Neural cell (in vitro differentiated cells): Measurements from ENCODE around the gene CHCHD10. TPM values are rescaled to one million over a fixed set of nuclear protein-coding genes. Genes with fewer than 3 reads are reported as not detected.

ENCODE experiments used
- H2AFZ ChIP-seq: fragments of 200-600, 300-800 bp; sonication (generic), shearing (Covaris generic); 2 replicates; pipeline ENCODE4 v1.6.0; 2014; ENCODE audit warnings: low read depth, mild to moderate bottlenecking, antibody characterized with exemption, low read length, moderate library complexity
- H3F3A ChIP-seq: fragments of 200-600 bp; shearing (Covaris generic); 2 replicates; pipeline ENCODE4 v1.6.1; 2016; ENCODE audit warnings: mild to moderate bottlenecking, moderate library complexity, mixed read lengths, antibody characterized with exemption, low read length; ENCODE audit not compliant: insufficient read depth, poor library complexity, severe bottlenecking
- H3K27ac ChIP-seq: fragments of 200-600, 300-800 bp; sonication (generic), shearing (Covaris generic); 2 replicates; pipeline ENCODE4 v1.5.1; 2014; ENCODE audit warnings: mild to moderate bottlenecking, low read length, moderate library complexity
- H3K27me3 ChIP-seq: fragments of 300-800, 200-600 bp; sonication (generic), shearing (Covaris generic); 2 replicates; pipeline ENCODE4 v1.6.0; 2014; ENCODE audit warnings: mild to moderate bottlenecking, low read depth, low read length, moderate library complexity; ENCODE audit not compliant: insufficient read depth
- H3K36me3 ChIP-seq: fragments of 300-800, 200-600 bp; sonication (generic), shearing (Covaris generic); 2 replicates; pipeline ENCODE4 v1.5.1; 2014; ENCODE audit warnings: mild to moderate bottlenecking, antibody characterized with exemption, low read length, moderate library complexity; ENCODE audit not compliant: insufficient read depth
- H3K4me2 ChIP-seq: fragments of 300-800, 200-600 bp; sonication (generic), shearing (Covaris generic); 2 replicates; pipeline ENCODE4 v1.6.0; 2014; ENCODE audit warnings: mild to moderate bottlenecking, low read length
- H3K4me3 ChIP-seq: fragments of 300-800, 200-600 bp; sonication (generic), shearing (Covaris generic); 2 replicates; pipeline ENCODE4 v1.5.1; 2014; ENCODE audit warnings: mild to moderate bottlenecking, low read length, moderate library complexity
- H3K79me2 ChIP-seq: fragments of 200-600 bp; shearing (Covaris generic); replicated peaks from 2 replicates; pipeline ENCODE4 v1.6.0; 2014; ENCODE audit warnings: mild to moderate bottlenecking, low read length, moderate library complexity; ENCODE audit not compliant: insufficient read depth
- H3K9ac ChIP-seq: fragments of 300-800, 200-600 bp; sonication (generic), shearing (Covaris generic); 2 replicates; pipeline ENCODE4 v1.6.1; 2016; ENCODE audit warnings: mild to moderate bottlenecking, low read length, mixed read lengths
- H3K9me2 ChIP-seq: fragments of 200-600 bp; shearing (Covaris generic); 2 replicates; pipeline ENCODE4 v1.6.1; 2016; ENCODE audit warnings: mild to moderate bottlenecking, low read length, mixed read lengths; ENCODE audit not compliant: insufficient read depth
- H3K9me3 ChIP-seq: fragments of 200-600, 300-800 bp; sonication (generic), shearing (Covaris generic); 2 replicates; pipeline ENCODE4 v1.6.1; 2016; ENCODE audit warnings: mild to moderate bottlenecking, mixed run types, low read length, moderate library complexity, mixed read lengths
- H4K20me1 ChIP-seq: fragments of 200-600 bp; shearing (Covaris generic); 2 replicates; pipeline ENCODE4 v1.6.1; 2016; ENCODE audit warnings: mild to moderate bottlenecking, mixed run types; ENCODE audit not compliant: insufficient read depth
- EP300 ChIP-seq: fragments of 450-650 bp; conservative IDR thresholded peaks from 2 replicates; pipeline ENCODE4 v1.6.1; 2014; ENCODE audit warnings: antibody characterized with exemption, mild to moderate bottlenecking, moderate library complexity; ENCODE audit not compliant: poor library complexity, severe bottlenecking
- EZH2 ChIP-seq: fragments of 200-600, 300-800 bp; shearing (Covaris generic), sonication (generic); IDR thresholded peaks from 2 replicates; pipeline ENCODE4 v1.6.1; 2014; ENCODE audit warnings: antibody characterized with exemption, low read length, borderline replicate concordance, mild to moderate bottlenecking; ENCODE audit not compliant: insufficient read depth, poor library complexity, severe bottlenecking
- MXI1 ChIP-seq: fragments of 450-650 bp; conservative IDR thresholded peaks from 2 replicates; pipeline ENCODE4 v1.6.1; 2014; ENCODE audit warnings: antibody characterized with exemption, mild to moderate bottlenecking; ENCODE audit not compliant: poor library complexity, severe bottlenecking
- POLR2AphosphoS5 ChIP-seq: IDR thresholded peaks from 2 replicates; pipeline ENCODE4 v1.6.1; 2012
- RAD21 ChIP-seq: fragments of 450-650 bp; conservative IDR thresholded peaks from 2 replicates; pipeline ENCODE4 v1.6.1; 2014; ENCODE audit warnings: antibody characterized with exemption, mild to moderate bottlenecking, moderate library complexity
- REST ChIP-seq: IDR thresholded peaks from 2 replicates; pipeline ENCODE4 v1.6.1; 2012; ENCODE audit warnings: borderline replicate concordance
- SMC3 ChIP-seq: fragments of 450-650 bp; conservative IDR thresholded peaks from 2 replicates; pipeline ENCODE4 v1.6.1; 2014; ENCODE audit warnings: antibody characterized with exemption, mild to moderate bottlenecking, moderate library complexity; ENCODE audit not compliant: poor library complexity
- TAF1 ChIP-seq: IDR thresholded peaks from 2 replicates; pipeline ENCODE4 v1.6.1; 2012; ENCODE audit warnings: low read depth
- polyA plus RNA-seq: library from polyadenylated mRNA; depleted of rRNA; stranded (reverse); fragments of >200 nt; gene quantifications from 2 replicates; pipeline ENCODE4 v1.2.3, GENCODE V29; 2014
- TF ChIP-seq, protein P1 (sequence below): fragments of 450-650 bp; IDR thresholded peaks from 2 replicates; pipeline ENCODE4 v1.5.1; 2014; ENCODE audit warnings: antibody characterized with exemption, mild to moderate bottlenecking, moderate library complexity; ENCODE audit not compliant: poor library complexity, severe bottlenecking

CHCHD10 gene
- polyA plus RNA-seq, 1 donor from 2014 or later = not detected

DNA sequence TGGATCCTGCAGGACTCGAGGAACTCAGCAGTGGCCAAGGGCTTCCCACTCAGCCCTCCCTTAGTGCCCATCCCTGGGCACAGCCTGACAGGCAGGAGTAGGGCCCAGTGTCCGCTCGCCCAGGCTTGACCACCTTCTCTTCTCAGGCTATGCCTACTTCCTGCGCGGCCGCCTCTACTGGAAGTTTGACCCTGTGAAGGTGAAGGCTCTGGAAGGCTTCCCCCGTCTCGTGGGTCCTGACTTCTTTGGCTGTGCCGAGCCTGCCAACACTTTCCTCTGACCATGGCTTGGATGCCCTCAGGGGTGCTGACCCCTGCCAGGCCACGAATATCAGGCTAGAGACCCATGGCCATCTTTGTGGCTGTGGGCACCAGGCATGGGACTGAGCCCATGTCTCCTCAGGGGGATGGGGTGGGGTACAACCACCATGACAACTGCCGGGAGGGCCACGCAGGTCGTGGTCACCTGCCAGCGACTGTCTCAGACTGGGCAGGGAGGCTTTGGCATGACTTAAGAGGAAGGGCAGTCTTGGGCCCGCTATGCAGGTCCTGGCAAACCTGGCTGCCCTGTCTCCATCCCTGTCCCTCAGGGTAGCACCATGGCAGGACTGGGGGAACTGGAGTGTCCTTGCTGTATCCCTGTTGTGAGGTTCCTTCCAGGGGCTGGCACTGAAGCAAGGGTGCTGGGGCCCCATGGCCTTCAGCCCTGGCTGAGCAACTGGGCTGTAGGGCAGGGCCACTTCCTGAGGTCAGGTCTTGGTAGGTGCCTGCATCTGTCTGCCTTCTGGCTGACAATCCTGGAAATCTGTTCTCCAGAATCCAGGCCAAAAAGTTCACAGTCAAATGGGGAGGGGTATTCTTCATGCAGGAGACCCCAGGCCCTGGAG is 15.7 kb upstream of the CHCHD10 start:
- H3K36me3 ChIP-seq = no peaks in the 10 kb centered on the region
- H3K9ac ChIP-seq = no peak overlapping the region
- H3F3A ChIP-seq = no peaks in the 10 kb centered on the region
- H3K27me3 ChIP-seq = no peaks in the 10 kb centered on the region
- H3K27ac ChIP-seq = no peak overlapping the region
- no peak overlapping the region for H3K4me3 ChIP-seq
- H4K20me1 ChIP-seq = no peaks in the 10 kb centered on the region
- H3K4me2 ChIP-seq = no peak overlapping the region
- no peak overlapping the region for H2AFZ ChIP-seq
- peaks cover 12% of the 10 kb centered on the region for H3K79me2 ChIP-seq
- no peaks in the 10 kb centered on the region for H3K9me2 ChIP-seq
- no peaks in the 10 kb centered on the region for H3K9me3 ChIP-seq
- no peak for TF ChIP-seq POLR2AphosphoS5
- TF ChIP-seq, protein P1, sequence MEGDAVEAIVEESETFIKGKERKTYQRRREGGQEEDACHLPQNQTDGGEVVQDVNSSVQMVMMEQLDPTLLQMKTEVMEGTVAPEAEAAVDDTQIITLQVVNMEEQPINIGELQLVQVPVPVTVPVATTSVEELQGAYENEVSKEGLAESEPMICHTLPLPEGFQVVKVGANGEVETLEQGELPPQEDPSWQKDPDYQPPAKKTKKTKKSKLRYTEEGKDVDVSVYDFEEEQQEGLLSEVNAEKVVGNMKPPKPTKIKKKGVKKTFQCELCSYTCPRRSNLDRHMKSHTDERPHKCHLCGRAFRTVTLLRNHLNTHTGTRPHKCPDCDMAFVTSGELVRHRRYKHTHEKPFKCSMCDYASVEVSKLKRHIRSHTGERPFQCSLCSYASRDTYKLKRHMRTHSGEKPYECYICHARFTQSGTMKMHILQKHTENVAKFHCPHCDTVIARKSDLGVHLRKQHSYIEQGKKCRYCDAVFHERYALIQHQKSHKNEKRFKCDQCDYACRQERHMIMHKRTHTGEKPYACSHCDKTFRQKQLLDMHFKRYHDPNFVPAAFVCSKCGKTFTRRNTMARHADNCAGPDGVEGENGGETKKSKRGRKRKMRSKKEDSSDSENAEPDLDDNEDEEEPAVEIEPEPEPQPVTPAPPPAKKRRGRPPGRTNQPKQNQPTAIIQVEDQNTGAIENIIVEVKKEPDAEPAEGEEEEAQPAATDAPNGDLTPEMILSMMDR = no peak
- TF ChIP-seq SMC3 = no peak
- TF ChIP-seq REST = no peak
- no peak for TF ChIP-seq EZH2
- no peak for TF ChIP-seq TAF1
- no peak for TF ChIP-seq RAD21
- no peak for TF ChIP-seq EP300
- no peak for TF ChIP-seq MXI1

DNA sequence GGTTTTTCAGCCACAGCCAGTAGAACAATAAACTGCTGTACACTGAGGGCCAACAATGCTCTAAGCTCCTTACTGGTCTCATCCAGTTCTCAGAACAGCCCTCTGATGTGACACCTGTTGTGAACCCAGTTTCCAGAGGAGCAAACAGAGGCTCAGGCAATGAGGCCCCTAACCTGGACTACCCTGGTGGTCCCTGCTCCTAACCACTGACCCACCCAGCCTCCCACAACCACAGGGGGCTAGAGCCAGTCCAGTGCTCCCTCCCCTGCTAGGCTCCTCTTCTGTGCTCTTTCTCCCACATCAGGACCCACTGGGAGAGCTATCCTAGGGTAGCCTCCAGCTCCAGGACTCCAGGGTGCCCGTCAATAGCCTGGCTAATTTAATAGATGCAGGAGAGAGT is 14.9 kb upstream of the CHCHD10 start:
- TF ChIP-seq TAF1 = no peak
- TF ChIP-seq MXI1 = no peak
- TF ChIP-seq EP300 = no peak
- no peak for TF ChIP-seq RAD21
- H4K20me1 ChIP-seq = no peaks in the 10 kb centered on the region
- no peak overlapping the region for H3K4me3 ChIP-seq
- no peaks in the 10 kb centered on the region for H3F3A ChIP-seq
- H2AFZ ChIP-seq = no peak overlapping the region
- no peaks in the 10 kb centered on the region for H3K36me3 ChIP-seq
- no peaks in the 10 kb centered on the region for H3K9me2 ChIP-seq
- no peaks in the 10 kb centered on the region for H3K27me3 ChIP-seq
- no peak overlapping the region for H3K4me2 ChIP-seq
- H3K9me3 ChIP-seq = no peaks in the 10 kb centered on the region
- H3K79me2 ChIP-seq = peaks cover 4% of the 10 kb centered on the region
- H3K27ac ChIP-seq = no peak overlapping the region
- H3K9ac ChIP-seq = no peak overlapping the region
